B cell (primary cell): Measurements from ENCODE around the gene CCDC146. TPM values are rescaled to one million over a fixed set of nuclear protein-coding genes. Genes with fewer than 3 reads are reported as not detected.
"Not testable (repeated sequence)": the region's sequence is repeated elsewhere in the genome, so short reads cannot be mapped to it uniquely, and the experiment has no call there.

ENCODE experiments used
- ATAC-seq: fragments of 200-7000 bp; cut with Tn5 transposase; one replicate; pipeline ENCODE4 v1.10.0; 2021; ENCODE audit warnings: low read depth, mild to moderate bottlenecking, moderate number of reproducible peaks, moderate library complexity
- CTCF ChIA-PET: fragments of 350-600 bp; sonication (Branson Sonifier 250); formaldehyde crosslinking; loops from one replicate; lab custom pipeline; 2021; ENCODE audit warnings: antibody characterized with exemption, inconsistent platforms; lab: Charles Lee
- POLR2A ChIA-PET: fragments of 350-600 bp; sonication (Branson Sonifier 250); formaldehyde crosslinking; loops from one replicate; lab custom pipeline; 2021; ENCODE audit warnings: antibody characterized with exemption; lab: Charles Lee
- DNase-seq: peaks from one replicate; pipeline ENCODE4 v3.0.0; 2013
- H2AFZ ChIP-seq: 2 replicates; pipeline ENCODE4 v1.6.1; 2012; ENCODE audit warnings: mild to moderate bottlenecking, low read depth, low read length; ENCODE audit not compliant: insufficient read depth, poor library complexity, severe bottlenecking
- H3K27ac ChIP-seq, 2 donors: 1 replicate in 1 of 2; 2 replicates in 1 of 2; pipeline ENCODE4 v1.5.1; 2012 to 2013; ENCODE audit warnings: low read length in 2 of 2, mild to moderate bottlenecking in 2 of 2, moderate library complexity in 1 of 2
- H3K27me3 ChIP-seq, 4 experiments: fragments of 200-600 bp in 1 of 4; sonication (generic) in 1 of 4; replicated peaks in 1 of 4; 1 replicate in 2 of 4; 2 replicates in 2 of 4; pipeline versions ENCODE4 v1.6.1 to v1.7.0; 2013 to 2016; ENCODE audit warnings: low read length in 3 of 4, mild to moderate bottlenecking in 2 of 4, mixed read lengths in 1 of 4, moderate library complexity in 1 of 4; ENCODE audit not compliant: insufficient read depth in 4 of 4, control insufficient read depth in 3 of 4; ENCODE audit errors: control extremely low read depth in 1 of 4
- H3K36me3 ChIP-seq, 2 experiments: replicated peaks in 1 of 2; 1 replicate in 1 of 2; 2 replicates in 1 of 2; pipeline versions ENCODE4 v1.6.1 to v1.7.1; 2013; ENCODE audit warnings: low read length in 1 of 2; ENCODE audit not compliant: insufficient read depth in 2 of 2, control insufficient read depth in 1 of 2; ENCODE audit errors: control extremely low read depth in 1 of 2, extremely low read depth in 1 of 2
- H3K4me1 ChIP-seq, 2 donors: fragments of 200-600 bp in 1 of 2; sonication (generic) in 1 of 2; 1 replicate in 1 of 2; 2 replicates in 1 of 2; pipeline versions ENCODE4 v1.5.1 to v1.6.1; 2013 to 2017; ENCODE audit warnings: low read length in 2 of 2; ENCODE audit not compliant: control insufficient read depth in 2 of 2, insufficient read depth in 2 of 2
- H3K4me2 ChIP-seq: replicated peaks from 2 replicates; pipeline ENCODE3; 2012; ENCODE audit warnings: mild to moderate bottlenecking, low read depth, low read length; ENCODE audit not compliant: poor library complexity, severe bottlenecking
- H3K4me3 ChIP-seq, 5 experiments: fragments of 200-600 bp in 1 of 5; sonication (generic) in 1 of 5; 1 replicate in 3 of 5; 2 replicates in 2 of 5; pipeline versions ENCODE4 v1.5.1 to v1.7.0; 2011 to 2016; ENCODE audit warnings: low read length in 4 of 5, mild to moderate bottlenecking in 4 of 5, low read depth in 2 of 5, control low read depth in 1 of 5, moderate library complexity in 1 of 5; ENCODE audit not compliant: insufficient read depth in 1 of 5; ENCODE audit errors: control extremely low read depth in 1 of 5, extremely low read depth in 1 of 5
- H3K79me2 ChIP-seq: fragments of 200-600 bp; sonication (generic); one replicate; pipeline ENCODE4 v1.6.0; 2016; ENCODE audit warnings: low read length; ENCODE audit not compliant: control insufficient read depth, insufficient read depth
- H3K9ac ChIP-seq: fragments of 200-600 bp; sonication (generic); 2 replicates; pipeline ENCODE4 v1.6.1; 2017; ENCODE audit warnings: mild to moderate bottlenecking, low read length, moderate library complexity
- H3K9me3 ChIP-seq, 3 donors: one replicate each; pipeline versions ENCODE4 v1.6.1 to v1.7.1; 2013; ENCODE audit warnings: low read length in 2 of 3; ENCODE audit not compliant: control insufficient read depth in 2 of 3, insufficient read depth in 1 of 3; ENCODE audit errors: control extremely low read depth in 1 of 3
- H4K20me1 ChIP-seq: 2 replicates; pipeline ENCODE4 v1.6.0; 2012; ENCODE audit warnings: mild to moderate bottlenecking, low read length; ENCODE audit not compliant: insufficient read depth, control insufficient read depth, poor library complexity, severe bottlenecking
- H3K27ac Mint-ChIP-seq: one replicate; pipeline ENCODE4 v1.8.0; 2021; ENCODE audit warnings: mixed read lengths
- H3K27me3 Mint-ChIP-seq: one replicate; pipeline ENCODE4 v1.8.0; 2021; ENCODE audit warnings: mixed read lengths
- H3K4me1 Mint-ChIP-seq: one replicate; pipeline ENCODE4 v1.8.0; 2021; ENCODE audit warnings: mixed read lengths
- H3K4me3 Mint-ChIP-seq: one replicate; pipeline ENCODE4 v1.8.0; 2021; ENCODE audit warnings: mixed read lengths
- H3K9me3 Mint-ChIP-seq: one replicate; pipeline ENCODE4 v1.8.0; 2022; ENCODE audit warnings: mixed read lengths; ENCODE audit not compliant: insufficient read depth
- EZH2 ChIP-seq: IDR thresholded peaks from 2 replicates; pipeline ENCODE4 v1.6.1; 2012; ENCODE audit warnings: borderline replicate concordance, low read depth, mild to moderate bottlenecking, moderate library complexity, low read length; ENCODE audit not compliant: insufficient read depth, poor library complexity, severe bottlenecking
- WGBS: methylation state at CpG from one replicate; pipeline ENCODE4 v1.1.5; 2013; ENCODE audit warnings: missing lambda C conversion rate; ENCODE audit not compliant: insufficient coverage; 5-methylcytosine and 5-hydroxymethylcytosine counted together
- intact Hi-C: fragments of 100-400 bp; cut with micrococcal nuclease; formaldehyde crosslinking; loops from one replicate; pipeline ENCODE4 v1.10.0; 2022
- polyA plus RNA-seq: library from polyadenylated mRNA; depleted of rRNA; stranded (reverse); fragments of >200 nt; gene quantifications from 2 replicates; pipeline ENCODE4 v1.2.3, GENCODE V29; 2012
- total RNA-seq, 2 donors: library from RNA; stranded (reverse); fragments of 120-200 nt in 1 of 2; gene quantifications; 1 replicate in 1 of 2; 2 replicates in 1 of 2; pipeline versions ENCODE4 v1.2.3 to v1.2.4, GENCODE V29; 2013 to 2022
- TF ChIP-seq, protein P1 (sequence below): fragments of 200-600 bp; IDR thresholded peaks from one replicate; pipeline ENCODE4 v1.8.0; 2022; ENCODE audit warnings: antibody characterized with exemption, mild to moderate bottlenecking

The CCDC146 gene
- total and polyA plus RNA-seq, 2 donors (not counting 1 experiment from before 2014, with no cell fraction given) = 5.6 to 8.5 TPM

DNA sequence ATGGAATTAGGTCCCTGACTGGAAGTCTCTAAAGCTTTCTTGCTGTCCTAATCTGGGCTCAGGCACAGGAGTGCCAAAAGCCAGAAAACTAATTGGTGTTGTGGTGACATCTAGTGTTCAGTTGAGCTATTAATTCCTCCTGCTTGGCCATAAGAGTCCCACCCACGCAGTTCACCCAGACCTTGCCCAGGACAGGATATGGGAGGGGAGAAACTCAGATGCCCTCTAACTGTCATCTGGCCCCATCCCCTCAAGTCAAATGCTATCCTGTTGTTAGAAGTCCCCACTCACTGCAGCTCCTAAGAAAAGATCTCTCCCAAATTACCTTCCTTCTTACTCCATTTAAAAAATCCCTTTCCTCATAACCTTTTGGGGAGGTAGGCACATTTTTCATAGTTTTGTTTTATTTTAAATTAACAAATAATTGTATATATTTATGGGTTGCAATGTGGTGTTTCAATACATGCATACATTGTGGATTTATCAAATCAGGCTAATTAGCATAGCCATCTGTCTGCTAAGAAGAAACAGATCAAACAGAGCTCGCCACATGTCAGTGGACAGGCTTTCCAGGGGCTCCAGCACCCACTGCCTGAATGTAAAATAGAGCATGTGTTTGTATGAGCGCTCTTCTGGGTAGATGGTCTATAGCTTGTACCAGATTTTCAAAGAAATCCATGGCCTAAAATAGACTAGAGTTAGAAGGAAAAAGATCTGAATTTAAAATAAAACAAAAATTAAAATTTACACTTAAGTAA, 209.7 kb downstream of the CCDC146 start:
- Mint-ChIP-seq H3K9me3 (no peaks in the 10 kb centered on the region), H3K4me3 (peak overlapping the region; percentile 38), H3K27me3 (no peaks in the 10 kb centered on the region), H3K27ac (peak overlapping the region; percentile 83), H3K4me1 (peaks cover 49% of the 10 kb centered on the region)
- H3K27ac ChIP-seq = no peak overlapping the region
- ATAC-seq (peak; percentile 70), DNase-seq (peak; percentile 80)
- POLR2A ChIA-PET = interaction anchor here (0.7 to 1.0 kb wide), 6 partner anchors 63 to 1371 kb away, joined by 3 to 7 read pairs (median 5); partner anchors contain the start of gene CCDC146
- H3K9me3 ChIP-seq = no peaks in the 10 kb centered on the region
- H4K20me1 ChIP-seq = peaks cover 13% of the 10 kb centered on the region
- H3K4me2 ChIP-seq = peak overlapping the region; percentile 53
- H2AFZ ChIP-seq = no peak overlapping the region
- no peak overlapping the region for H3K4me3 ChIP-seq
- intact Hi-C loops = loop anchor here (1.0 to 10.0 kb wide), 4 partner anchors 83 to 208 kb away; partner anchors contain the start of gene GSAP
- no peak overlapping the region for H3K9ac ChIP-seq
- TF ChIP-seq EZH2 = no peak
- TF ChIP-seq, protein P1, sequence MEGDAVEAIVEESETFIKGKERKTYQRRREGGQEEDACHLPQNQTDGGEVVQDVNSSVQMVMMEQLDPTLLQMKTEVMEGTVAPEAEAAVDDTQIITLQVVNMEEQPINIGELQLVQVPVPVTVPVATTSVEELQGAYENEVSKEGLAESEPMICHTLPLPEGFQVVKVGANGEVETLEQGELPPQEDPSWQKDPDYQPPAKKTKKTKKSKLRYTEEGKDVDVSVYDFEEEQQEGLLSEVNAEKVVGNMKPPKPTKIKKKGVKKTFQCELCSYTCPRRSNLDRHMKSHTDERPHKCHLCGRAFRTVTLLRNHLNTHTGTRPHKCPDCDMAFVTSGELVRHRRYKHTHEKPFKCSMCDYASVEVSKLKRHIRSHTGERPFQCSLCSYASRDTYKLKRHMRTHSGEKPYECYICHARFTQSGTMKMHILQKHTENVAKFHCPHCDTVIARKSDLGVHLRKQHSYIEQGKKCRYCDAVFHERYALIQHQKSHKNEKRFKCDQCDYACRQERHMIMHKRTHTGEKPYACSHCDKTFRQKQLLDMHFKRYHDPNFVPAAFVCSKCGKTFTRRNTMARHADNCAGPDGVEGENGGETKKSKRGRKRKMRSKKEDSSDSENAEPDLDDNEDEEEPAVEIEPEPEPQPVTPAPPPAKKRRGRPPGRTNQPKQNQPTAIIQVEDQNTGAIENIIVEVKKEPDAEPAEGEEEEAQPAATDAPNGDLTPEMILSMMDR = peak; percentile 75
- H3K79me2 ChIP-seq = peaks cover 22% of the 10 kb centered on the region
- H3K36me3 ChIP-seq = peaks cover 1 to 39% of the 10 kb centered on the region in 2 experiments
- no peaks in the 10 kb centered on the region for H3K27me3 ChIP-seq
- no CpG with 5 or more reads among the region's 3 CpGs for WGBS
- CTCF ChIA-PET = interaction anchor here (0.6 to 6.8 kb wide), 28 partner anchors 11 to 1603 kb away, joined by 3 to 123 read pairs (median 4); partner anchors contain the start of genes CCDC146 and GSAP
- peaks cover 51 to 52% of the 10 kb centered on the region in 2 donors for H3K4me1 ChIP-seq

GRCh38 chr7:77334039-77334438, 211.6 kb downstream of the CCDC146 start:
- peaks cover 63% of the 10 kb centered on the region for H3K4me1 Mint-ChIP-seq
- H3K4me3 ChIP-seq, H3K79me2 ChIP-seq, ATAC-seq, H3K9me3 Mint-ChIP-seq, H3K4me2 ChIP-seq, H3K9me3 ChIP-seq, DNase-seq, H2AFZ ChIP-seq, H3K27me3 ChIP-seq, H3K27me3 Mint-ChIP-seq, H3K27ac Mint-ChIP-seq, H3K4me3 Mint-ChIP-seq, H3K27ac ChIP-seq, H3K9ac ChIP-seq, POLR2A ChIA-PET: not testable (repeated sequence)
- 100% methylated on average over 1 of the region's 2 CpGs for WGBS
- H3K36me3 ChIP-seq = peaks cover 1 to 22% of the 10 kb centered on the region in 2 experiments
- peaks cover 57 to 64% of the 10 kb centered on the region in 2 donors for H3K4me1 ChIP-seq
- CTCF ChIA-PET = interaction anchor here (0.7 to 6.8 kb wide), 6 partner anchors 19 to 257 kb away, joined by 3 to 123 read pairs (median 4); no protein-coding TSS in a partner anchor
- peaks cover 13% of the 10 kb centered on the region for H4K20me1 ChIP-seq
- intact Hi-C loops = loop anchor here (10.0 kb wide), 1 partner anchor 81 kb away; the partner anchor contains the start of gene GSAP
